Measurements from ENCODE around the gene RPS16.

The RPS16 gene

GRCh38 chr19:39444598-39445195, 8.9 kb upstream of the RPS16 start (continued):
- no peak for TF ChIP-seq ZNF398 (tag by site-specific recombination; IDR thresholded peaks at IDR 0.05)

DNA sequence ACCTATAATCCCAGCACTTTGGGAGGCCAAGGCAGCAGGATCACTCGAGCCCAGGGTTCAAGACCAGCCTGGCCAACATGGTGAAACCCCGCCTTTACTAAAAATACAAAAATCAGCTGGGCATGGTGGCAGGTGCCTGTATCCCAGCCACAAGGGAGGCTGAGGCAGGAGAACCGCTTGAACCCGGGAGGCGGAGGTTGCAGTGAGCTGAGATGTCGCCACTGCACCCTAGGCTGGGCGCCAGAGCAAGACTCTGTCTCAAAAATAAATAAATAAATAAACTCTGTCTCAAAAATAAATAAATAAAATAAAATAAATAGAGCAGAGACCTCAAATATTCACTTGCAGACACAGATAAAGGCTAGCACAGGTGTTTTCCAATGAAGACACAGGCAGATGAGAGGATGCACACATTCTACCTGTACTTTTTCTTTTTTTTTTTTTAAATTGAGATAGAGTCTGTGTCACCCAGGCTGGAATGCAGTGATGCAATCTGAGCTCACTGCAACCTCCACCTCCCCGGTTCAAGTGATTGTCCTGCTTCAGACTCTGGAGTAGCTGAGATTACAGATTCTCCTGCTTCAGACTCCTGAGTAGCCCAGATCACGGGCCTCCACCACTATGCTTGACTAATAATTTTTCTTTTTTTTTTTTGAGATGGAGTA, 2.7 kb upstream of the RPS16 start:
- peaks cover 20% of the 10 kb centered on the region for H3K4me1 ChIP-seq (ENCODE audit: control insufficient read depth, insufficient read depth, low read length)
- H3K36me3 ChIP-seq (ENCODE audit: control insufficient read depth in 2 of 2, insufficient read depth in 1 of 2, low read length in 2 of 2), result peaks cover 17 to 20% of the 10 kb centered on the region in 2 experiments
- H3K9me3 ChIP-seq (ENCODE audit: control insufficient read depth, insufficient read depth, low read depth, low read length), result no peaks in the 10 kb centered on the region; the same call in 1 of the 2 replicates
- H3K4me3 ChIP-seq (ENCODE audit: low read depth, low read length), result no peak overlapping the region
- peak overlapping the region; percentile 19; the same call in 1 of the 2 replicates for H3K27ac ChIP-seq (ENCODE audit: extremely low read depth, low read depth, low read length)
- POLR2A ChIA-PET, result interaction anchor here (0.6 to 2.4 kb wide), 3 partner anchors 10 to 80 kb away, joined by 3 to 13 read pairs (median 5); partner anchors contain the start of gene TIMM50
- CTCF ChIA-PET, result interaction anchor here (0.6 to 5.8 kb wide), 13 partner anchors 24 to 505 kb away, joined by 3 to 111 read pairs (median 4); partner anchors contain the start of genes EID2 and EID2B
- TF ChIP-seq ZNF214 (tag by site-specific recombination; IDR thresholded peaks at IDR 0.05; ENCODE audit: borderline replicate concordance) (no peak), ZNF248 (tag by site-specific recombination; IDR thresholded peaks at IDR 0.05) (0 out of 2 replicates have a peak, but pooled peaks have one; percentile 12), TCF7L2 (IDR thresholded peaks at IDR 0.05; ENCODE audit: borderline replicate concordance, low read depth, low read length) (no peak), ZNF335 (tag by site-specific recombination; conservative IDR thresholded peaks at IDR 0.05) (peak; percentile 82), GFI1B (tag by site-specific recombination; IDR thresholded peaks at IDR 0.05) (0 out of 2 replicates have a peak, but pooled peaks have one; percentile 50), KLF8 (tag by site-specific recombination; IDR thresholded peaks at IDR 0.05) (peak; percentile 61), KLF16 (tag by site-specific recombination; IDR thresholded peaks at IDR 0.05) (no peak), ZNF366 (tag by site-specific recombination; conservative IDR thresholded peaks at IDR 0.05) (0 out of 2 replicates have a peak, but pooled peaks have one; percentile 22), ZNF629 (tag by site-specific recombination; IDR thresholded peaks at IDR 0.05) (peak; percentile 57; the same call in 1 of the 2 replicates), ZNF112 (tag by site-specific recombination; IDR thresholded peaks at IDR 0.05) (no peak), ZNF843 (tag by site-specific recombination; IDR thresholded peaks at IDR 0.05) (no peak), ZNF362 (tag by site-specific recombination; IDR thresholded peaks at IDR 0.05) (peak; percentile 90), BCL11A (tag by site-specific recombination; IDR thresholded peaks at IDR 0.05; ENCODE audit: low read depth) (0 out of 2 replicates have a peak, but pooled peaks have one; percentile 19), ZBTB44 (tag by site-specific recombination; IDR thresholded peaks at IDR 0.05) (0 out of 2 replicates have a peak, but pooled peaks have one; percentile 36), ZNF623 (tag by site-specific recombination; IDR thresholded peaks at IDR 0.05) (0 out of 2 replicates have a peak, but pooled peaks have one; percentile 6), ZNF549 (tag by site-specific recombination; IDR thresholded peaks at IDR 0.05) (no peak), SP3 (tag by site-specific recombination; IDR thresholded peaks at IDR 0.05) (0 out of 2 replicates have a peak, but pooled peaks have one; percentile 9), ZNF184 (tag by site-specific recombination; IDR thresholded peaks at IDR 0.05) (0 out of 2 replicates have a peak, but pooled peaks have one; percentile 49), ZSCAN23 (tag by site-specific recombination; IDR thresholded peaks at IDR 0.05) (peak; percentile 38; the same call in 1 of the 2 replicates), ZNF121 (tag by site-specific recombination; IDR thresholded peaks at IDR 0.05) (peak; percentile 61; the same call in 1 of the 2 replicates), ZBTB17 (tag by site-specific recombination; IDR thresholded peaks at IDR 0.05) (peak; percentile 84), REPIN1 (tag by site-specific recombination; IDR thresholded peaks at IDR 0.05; ENCODE audit: low read depth) (no peak), ZFP37 (tag by site-specific recombination; IDR thresholded peaks at IDR 0.05) (no peak), ZNF488 (tag by site-specific recombination; IDR thresholded peaks at IDR 0.05) (no peak)
- TF ChIP-seq, protein P1, sequence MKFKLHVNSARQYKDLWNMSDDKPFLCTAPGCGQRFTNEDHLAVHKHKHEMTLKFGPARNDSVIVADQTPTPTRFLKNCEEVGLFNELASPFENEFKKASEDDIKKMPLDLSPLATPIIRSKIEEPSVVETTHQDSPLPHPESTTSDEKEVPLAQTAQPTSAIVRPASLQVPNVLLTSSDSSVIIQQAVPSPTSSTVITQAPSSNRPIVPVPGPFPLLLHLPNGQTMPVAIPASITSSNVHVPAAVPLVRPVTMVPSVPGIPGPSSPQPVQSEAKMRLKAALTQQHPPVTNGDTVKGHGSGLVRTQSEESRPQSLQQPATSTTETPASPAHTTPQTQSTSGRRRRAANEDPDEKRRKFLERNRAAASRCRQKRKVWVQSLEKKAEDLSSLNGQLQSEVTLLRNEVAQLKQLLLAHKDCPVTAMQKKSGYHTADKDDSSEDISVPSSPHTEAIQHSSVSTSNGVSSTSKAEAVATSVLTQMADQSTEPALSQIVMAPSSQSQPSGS (tag by site-specific recombination; IDR thresholded peaks at IDR 0.05; ENCODE audit: low read depth), result peak; percentile 35; the same call in 1 of the 2 replicates
- TF ChIP-seq, protein P2, sequence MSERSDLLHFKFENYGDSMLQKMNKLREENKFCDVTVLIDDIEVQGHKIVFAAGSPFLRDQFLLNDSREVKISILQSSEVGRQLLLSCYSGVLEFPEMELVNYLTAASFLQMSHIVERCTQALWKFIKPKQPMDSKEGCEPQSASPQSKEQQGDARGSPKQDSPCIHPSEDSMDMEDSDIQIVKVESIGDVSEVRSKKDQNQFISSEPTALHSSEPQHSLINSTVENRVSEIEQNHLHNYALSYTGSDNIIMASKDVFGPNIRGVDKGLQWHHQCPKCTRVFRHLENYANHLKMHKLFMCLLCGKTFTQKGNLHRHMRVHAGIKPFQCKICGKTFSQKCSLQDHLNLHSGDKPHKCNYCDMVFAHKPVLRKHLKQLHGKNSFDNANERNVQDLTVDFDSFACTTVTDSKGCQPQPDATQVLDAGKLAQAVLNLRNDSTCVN (tag by site-specific recombination; optimal IDR thresholded peaks at IDR 0.05), result peak; percentile 14
